ENCODE results near the gene ATP2A2. TPM values are rescaled to one million over a fixed set of nuclear protein-coding genes. Genes with fewer than 3 reads are reported as not detected.
"Not testable (repeated sequence)": the region's sequence is repeated elsewhere in the genome, so short reads cannot be mapped to it uniquely, and the experiment has no call there.

The ATP2A2 gene
- total RNA-seq, 2 experiments from 2014 or later, result 116 to 130 TPM

GRCh38 chr12:110370732-110371231, 89.7 kb downstream of the ATP2A2 start:
- no peak for ATAC-seq
- POLR2A ChIA-PET, result no interaction called here
- CTCF ChIA-PET, result interaction anchor here (0.7 to 0.8 kb wide), 2 partner anchors 61 to 231 kb away, joined by 3 read pairs; no protein-coding TSS in a partner anchor
- no peaks in the 10 kb centered on the region for H3K27me3 Mint-ChIP-seq
- H3K4me1 Mint-ChIP-seq, result no peaks in the 10 kb centered on the region
- H3K4me3 Mint-ChIP-seq, result no peak overlapping the region
- no peak overlapping the region for H3K27ac Mint-ChIP-seq
- H3K36me3 Mint-ChIP-seq (ENCODE audit: low read depth), result peaks cover 20% of the 10 kb centered on the region
- intact Hi-C loops (cut with DNase I, micrococcal nuclease), result no loop called here
- no peaks in the 10 kb centered on the region for H3K9me3 Mint-ChIP-seq (ENCODE audit: low read depth)
- DNase-seq, result no peak

- Mint-ChIP-seq H3K4me1 (no peaks in the 10 kb centered on the region), H3K27me3 (no peaks in the 10 kb centered on the region), H3K36me3 (ENCODE audit: low read depth) (peaks cover 24% of the 10 kb centered on the region), H3K27ac (no peak overlapping the region), H3K4me3 (no peak overlapping the region), H3K9me3 (ENCODE audit: low read depth) (no peaks in the 10 kb centered on the region)
- intact Hi-C loops (cut with DNase I, micrococcal nuclease), result no loop called here
- ATAC-seq (no peak), DNase-seq (no peak)
- POLR2A ChIA-PET, result no interaction called here
- CTCF ChIA-PET, result interaction anchor here (0.8 to 2.0 kb wide), 2 partner anchors 60 kb away, joined by 3 to 6 read pairs; no protein-coding TSS in a partner anchor
Measured at GRCh38 chr12:110371408-110372055, 90.5 kb downstream of the ATP2A2 start.

GRCh38 chr12:110372056-110372425, 91.0 kb downstream of the ATP2A2 start:
- peaks cover 24% of the 10 kb centered on the region for H3K36me3 Mint-ChIP-seq (ENCODE audit: low read depth)
- H3K27me3 Mint-ChIP-seq, result no peaks in the 10 kb centered on the region
- ChIA-PET CTCF (interaction anchor here (2.0 kb wide), 1 partner anchor 59 kb away, joined by 6 read pairs; no protein-coding TSS in a partner anchor), POLR2A (no interaction called here)
- no peak overlapping the region for H3K27ac Mint-ChIP-seq
- ATAC-seq (no peak), DNase-seq (no peak)
- H3K4me3 Mint-ChIP-seq, result no peak overlapping the region
- H3K4me1 Mint-ChIP-seq, result no peaks in the 10 kb centered on the region
- no peaks in the 10 kb centered on the region for H3K9me3 Mint-ChIP-seq (ENCODE audit: low read depth)
- intact Hi-C loops (cut with DNase I, micrococcal nuclease), result no loop called here

DNA sequence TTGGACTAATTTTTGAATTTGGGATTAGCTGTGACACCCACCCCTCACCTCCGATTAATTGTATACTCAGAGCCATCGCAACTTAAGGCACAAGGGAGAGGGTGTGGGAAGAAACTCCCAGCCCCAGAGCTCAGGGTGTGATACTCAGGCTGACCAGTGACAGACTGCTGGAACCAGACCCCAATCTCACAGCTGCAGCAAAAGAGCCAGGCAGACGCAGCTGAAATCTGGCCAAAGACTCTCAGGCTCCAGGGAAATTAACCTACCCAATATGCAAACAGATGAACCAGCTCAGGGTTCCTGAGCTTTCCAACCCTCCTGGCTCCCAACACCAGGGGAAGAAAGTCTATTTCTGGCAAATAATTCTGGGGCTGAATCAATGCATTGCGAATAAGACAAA, 92.0 kb downstream of the ATP2A2 start:
- Mint-ChIP-seq H3K27ac (no peak overlapping the region), H3K36me3 (ENCODE audit: low read depth) (peaks cover 30% of the 10 kb centered on the region), H3K27me3 (no peaks in the 10 kb centered on the region), H3K4me1 (no peaks in the 10 kb centered on the region), H3K4me3 (no peak overlapping the region), H3K9me3 (ENCODE audit: low read depth) (no peaks in the 10 kb centered on the region)
- ChIA-PET CTCF (interaction anchor here (0.6 to 2.0 kb wide), 3 partner anchors 11 to 75 kb away, joined by 3 to 6 read pairs (median 3); no protein-coding TSS in a partner anchor), POLR2A (no interaction called here)
- no peak for DNase-seq
- intact Hi-C loops (cut with DNase I, micrococcal nuclease), result no loop called here
- no peak for ATAC-seq

DNA sequence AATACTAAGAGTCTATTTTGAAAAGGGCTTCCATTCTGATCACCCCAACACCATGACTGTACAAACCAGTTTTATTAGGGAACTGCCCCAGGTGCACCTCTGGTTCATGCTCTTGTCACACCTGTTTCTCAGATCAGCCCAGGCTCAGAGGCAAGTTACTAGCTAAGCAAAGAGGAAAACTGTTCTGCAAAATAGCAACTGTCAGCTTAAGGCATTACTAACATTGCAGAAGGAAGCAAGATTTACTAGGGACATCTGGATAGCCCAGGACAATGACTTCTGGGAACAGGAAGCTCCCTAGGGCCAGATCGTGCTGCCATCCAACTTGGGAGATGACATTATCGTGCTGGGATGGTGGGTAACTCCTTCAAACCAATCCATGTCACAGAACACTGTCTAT, 92.4 kb downstream of the ATP2A2 start:
- intact Hi-C loops (cut with DNase I, micrococcal nuclease), result no loop called here
- peaks cover 33% of the 10 kb centered on the region for H3K36me3 Mint-ChIP-seq (ENCODE audit: low read depth)
- DNase-seq, result no peak
- H3K9me3 Mint-ChIP-seq (ENCODE audit: low read depth), result no peaks in the 10 kb centered on the region
- H3K4me3 Mint-ChIP-seq, result no peak overlapping the region
- H3K27ac Mint-ChIP-seq, result no peak overlapping the region
- ATAC-seq, result no peak
- H3K27me3 Mint-ChIP-seq, result no peaks in the 10 kb centered on the region
- POLR2A ChIA-PET, result no interaction called here
- CTCF ChIA-PET, result interaction anchor here (0.6 to 2.0 kb wide), 3 partner anchors 12 to 75 kb away, joined by 3 to 6 read pairs (median 3); no protein-coding TSS in a partner anchor
- no peaks in the 10 kb centered on the region for H3K4me1 Mint-ChIP-seq

DNA sequence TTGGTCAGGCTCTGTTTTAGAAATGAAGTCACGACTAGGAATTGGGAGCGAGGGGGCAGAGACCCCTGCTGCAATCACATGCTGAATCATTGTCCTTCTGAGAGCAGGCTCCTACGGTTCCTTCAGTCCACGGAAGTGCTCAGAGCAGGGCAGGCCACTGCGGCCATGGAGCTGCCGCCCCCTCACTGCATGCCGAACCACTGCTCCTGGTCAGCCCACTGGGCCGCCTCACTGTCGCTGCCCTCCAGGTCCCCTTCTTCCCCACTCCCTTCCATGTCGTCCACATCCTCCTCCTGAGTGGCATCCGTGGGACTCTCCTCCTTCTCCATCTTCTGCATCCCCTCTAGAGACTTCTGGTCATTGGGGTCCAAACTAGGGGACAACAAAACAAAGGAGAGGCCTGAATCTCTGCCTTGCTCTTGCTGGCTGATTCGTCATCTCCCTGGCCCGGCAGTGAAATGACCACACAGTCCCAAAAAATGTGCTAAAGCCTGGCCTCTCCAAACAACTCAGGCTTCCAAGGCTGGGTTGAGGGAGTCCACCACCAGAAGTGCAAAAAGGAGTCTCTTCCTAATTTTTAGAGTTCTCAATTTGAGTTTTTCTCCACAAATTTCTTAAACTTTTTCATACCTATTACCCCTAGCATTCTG, 93.0 kb downstream of the ATP2A2 start:
- peaks cover 39% of the 10 kb centered on the region for H3K36me3 Mint-ChIP-seq (ENCODE audit: low read depth)
- no peak for DNase-seq
- intact Hi-C loops (cut with DNase I, micrococcal nuclease), result no loop called here
- H3K9me3 Mint-ChIP-seq (ENCODE audit: low read depth), result no peaks in the 10 kb centered on the region
- H3K27ac Mint-ChIP-seq, result no peak overlapping the region
- no peak for ATAC-seq
- H3K4me3 Mint-ChIP-seq, result no peak overlapping the region
- ChIA-PET POLR2A (no interaction called here), CTCF (no interaction called here)
- no peaks in the 10 kb centered on the region for H3K27me3 Mint-ChIP-seq
- H3K4me1 Mint-ChIP-seq, result no peaks in the 10 kb centered on the region

DNA sequence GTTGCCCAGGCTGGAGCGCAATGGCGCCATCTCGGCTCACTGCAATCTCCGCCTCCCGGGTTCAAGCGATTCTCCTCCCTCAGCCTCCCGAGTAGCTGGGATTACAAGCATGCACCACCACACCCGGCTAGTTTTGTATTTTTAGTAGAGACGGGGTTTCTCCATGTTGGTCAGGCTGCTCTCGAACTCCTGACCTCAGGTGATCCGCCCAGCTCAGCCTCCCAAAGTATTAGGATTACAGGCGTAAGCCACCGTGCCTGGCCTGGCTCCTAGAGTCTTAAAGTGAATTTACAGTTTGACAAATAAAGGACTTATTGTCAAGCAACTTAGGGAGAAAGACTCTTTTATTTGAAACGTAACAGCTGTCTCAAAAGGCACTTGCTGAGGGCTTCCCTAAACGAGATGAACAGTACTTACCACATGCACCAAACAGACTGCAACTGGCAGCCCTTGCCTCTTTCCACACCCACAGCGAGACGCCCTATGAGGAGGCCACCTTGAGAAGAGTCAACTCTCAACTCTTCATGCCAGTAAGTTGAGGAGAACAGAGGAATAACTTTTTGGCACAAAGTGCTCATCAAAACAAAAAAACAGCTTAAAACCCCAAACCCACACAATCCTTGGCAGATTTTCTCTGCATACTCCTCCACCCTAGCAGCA, 97.2 kb downstream of the ATP2A2 start:
- ATAC-seq; H3K9me3 Mint-ChIP-seq (ENCODE audit: low read depth); intact Hi-C loops (cut with DNase I, micrococcal nuclease); DNase-seq; H3K4me1 Mint-ChIP-seq; H3K4me3 Mint-ChIP-seq; H3K27ac Mint-ChIP-seq; H3K27me3 Mint-ChIP-seq: not testable (repeated sequence)
- POLR2A ChIA-PET, result interaction anchor here (0.6 kb wide), 1 partner anchor 53 kb away, joined by 3 read pairs; no protein-coding TSS in a partner anchor
- peaks cover 55% of the 10 kb centered on the region for H3K36me3 Mint-ChIP-seq (ENCODE audit: low read depth)
- CTCF ChIA-PET, result interaction anchor here (0.6 kb wide), 1 partner anchor 18 kb away, joined by 3 read pairs; no protein-coding TSS in a partner anchor

- ChIA-PET POLR2A (no interaction called here), CTCF (interaction anchor here (0.6 to 0.7 kb wide), 3 partner anchors 25 to 860 kb away, joined by 3 to 4 read pairs (median 4); no protein-coding TSS in a partner anchor)
- Mint-ChIP-seq H3K4me1 (peaks cover 12% of the 10 kb centered on the region), H3K27me3 (no peaks in the 10 kb centered on the region), H3K4me3 (no peak overlapping the region), H3K9me3 (ENCODE audit: low read depth) (no peaks in the 10 kb centered on the region), H3K27ac (no peak overlapping the region), H3K36me3 (ENCODE audit: low read depth) (peaks cover 53% of the 10 kb centered on the region)
- intact Hi-C loops (cut with DNase I, micrococcal nuclease), result no loop called here
- ATAC-seq (no peak), DNase-seq (no peak)
Measured at GRCh38 chr12:110379197-110379596, 98.2 kb downstream of the ATP2A2 start.

- Mint-ChIP-seq H3K27ac (no peak overlapping the region), H3K27me3 (no peaks in the 10 kb centered on the region), H3K4me3 (no peak overlapping the region), H3K9me3 (ENCODE audit: low read depth) (no peaks in the 10 kb centered on the region), H3K4me1 (peaks cover 16% of the 10 kb centered on the region), H3K36me3 (ENCODE audit: low read depth) (peaks cover 56% of the 10 kb centered on the region)
- CTCF ChIA-PET, result interaction anchor here (0.6 to 0.7 kb wide), 2 partner anchors 25 to 209 kb away, joined by 3 to 4 read pairs; no protein-coding TSS in a partner anchor
- no peak for ATAC-seq
- no peak for DNase-seq
- POLR2A ChIA-PET, result no interaction called here
- intact Hi-C loops (cut with DNase I, micrococcal nuclease), result no loop called here
Measured at GRCh38 chr12:110379631-110380030, 98.6 kb downstream of the ATP2A2 start.

GRCh38 chr12:110382683-110383082, 101.6 kb downstream of the ATP2A2 start:
- H3K4me1 Mint-ChIP-seq, result peaks cover 22% of the 10 kb centered on the region
- DNase-seq, result peak; percentile 24
- intact Hi-C loops (cut with DNase I, micrococcal nuclease), result no loop called here
- ATAC-seq, result peak; percentile 68
- peaks cover 64% of the 10 kb centered on the region for H3K36me3 Mint-ChIP-seq (ENCODE audit: low read depth)
- ChIA-PET POLR2A (no interaction called here), CTCF (no interaction called here)
- no peaks in the 10 kb centered on the region for H3K27me3 Mint-ChIP-seq
- no peak overlapping the region for H3K4me3 Mint-ChIP-seq
- H3K27ac Mint-ChIP-seq, result peak overlapping the region; percentile 76
- no peaks in the 10 kb centered on the region for H3K9me3 Mint-ChIP-seq (ENCODE audit: low read depth)
